ENCODE measurements around the gene SLC16A2.

The SLC16A2 gene

GRCh38 chrX:74426615-74427014 lies 5.3 kb downstream of the SLC16A2 start:
- Histone ChIP-seq H3K79me2 (ENCODE audit: insufficient read depth, low read length) (no peaks in the 10 kb centered on the region), H3K4me1 (ENCODE audit: insufficient read depth, low read length, poor library complexity, severe bottlenecking) (no peaks in the 10 kb centered on the region), H3K36me3 (ENCODE audit: insufficient read depth, low read length) (no peaks in the 10 kb centered on the region), H3K9ac (ENCODE audit: low read depth, low read length, poor library complexity, severe bottlenecking) (no peak overlapping the region), H3K27me3 (ENCODE audit: insufficient read depth, low read length, poor library complexity, severe bottlenecking) (no peaks in the 10 kb centered on the region), H4K20me1 (ENCODE audit: insufficient read depth, low read length, poor library complexity, severe bottlenecking) (no peaks in the 10 kb centered on the region), H3K9me3 (ENCODE audit: insufficient read depth, low read depth, low read length) (no peaks in the 10 kb centered on the region), H3K4me2 (ENCODE audit: low read depth, low read length, poor library complexity, severe bottlenecking) (no peak overlapping the region), H2AFZ (ENCODE audit: low read length) (no peak overlapping the region), H3K4me3 (ENCODE audit: low read length, poor library complexity, severe bottlenecking) (no peak overlapping the region), H3F3A (ENCODE audit: low read depth) (no peaks in the 10 kb centered on the region), H3K9me2 (replicated peaks; ENCODE audit: low read depth, low read length) (no peaks in the 10 kb centered on the region)
- TF ChIP-seq EZH2phosphoT487 (IDR thresholded peaks at IDR 0.05; ENCODE audit: borderline replicate concordance) = no peak
- TF ChIP-seq, protein P1, sequence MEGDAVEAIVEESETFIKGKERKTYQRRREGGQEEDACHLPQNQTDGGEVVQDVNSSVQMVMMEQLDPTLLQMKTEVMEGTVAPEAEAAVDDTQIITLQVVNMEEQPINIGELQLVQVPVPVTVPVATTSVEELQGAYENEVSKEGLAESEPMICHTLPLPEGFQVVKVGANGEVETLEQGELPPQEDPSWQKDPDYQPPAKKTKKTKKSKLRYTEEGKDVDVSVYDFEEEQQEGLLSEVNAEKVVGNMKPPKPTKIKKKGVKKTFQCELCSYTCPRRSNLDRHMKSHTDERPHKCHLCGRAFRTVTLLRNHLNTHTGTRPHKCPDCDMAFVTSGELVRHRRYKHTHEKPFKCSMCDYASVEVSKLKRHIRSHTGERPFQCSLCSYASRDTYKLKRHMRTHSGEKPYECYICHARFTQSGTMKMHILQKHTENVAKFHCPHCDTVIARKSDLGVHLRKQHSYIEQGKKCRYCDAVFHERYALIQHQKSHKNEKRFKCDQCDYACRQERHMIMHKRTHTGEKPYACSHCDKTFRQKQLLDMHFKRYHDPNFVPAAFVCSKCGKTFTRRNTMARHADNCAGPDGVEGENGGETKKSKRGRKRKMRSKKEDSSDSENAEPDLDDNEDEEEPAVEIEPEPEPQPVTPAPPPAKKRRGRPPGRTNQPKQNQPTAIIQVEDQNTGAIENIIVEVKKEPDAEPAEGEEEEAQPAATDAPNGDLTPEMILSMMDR (conservative IDR thresholded peaks at IDR 0.05; ENCODE audit: low read length) = no peak

GRCh38 chrX:74431797-74432196 lies 10.5 kb downstream of the SLC16A2 start:
- H3K36me3 ChIP-seq (ENCODE audit: insufficient read depth, low read length) = no peaks in the 10 kb centered on the region
- no peaks in the 10 kb centered on the region for H4K20me1 ChIP-seq (ENCODE audit: insufficient read depth, low read length, poor library complexity, severe bottlenecking)
- no peak for TF ChIP-seq EZH2phosphoT487 (IDR thresholded peaks at IDR 0.05; ENCODE audit: borderline replicate concordance)
- TF ChIP-seq, protein P1 (conservative IDR thresholded peaks at IDR 0.05; ENCODE audit: low read length) = no peak
- no peaks in the 10 kb centered on the region for H3K27me3 ChIP-seq (ENCODE audit: insufficient read depth, low read length, poor library complexity, severe bottlenecking)
- H3K4me2 ChIP-seq (ENCODE audit: low read depth, low read length, poor library complexity, severe bottlenecking) = no peak overlapping the region
- H3K9ac ChIP-seq (ENCODE audit: low read depth, low read length, poor library complexity, severe bottlenecking) = no peak overlapping the region
- H3K4me1 ChIP-seq (ENCODE audit: insufficient read depth, low read length, poor library complexity, severe bottlenecking) = no peaks in the 10 kb centered on the region
- H3F3A ChIP-seq (ENCODE audit: low read depth) = no peaks in the 10 kb centered on the region
- H2AFZ ChIP-seq (ENCODE audit: low read length) = no peak overlapping the region
- no peaks in the 10 kb centered on the region for H3K9me2 ChIP-seq (replicated peaks; ENCODE audit: low read depth, low read length)
- no peaks in the 10 kb centered on the region for H3K79me2 ChIP-seq (ENCODE audit: insufficient read depth, low read length)
- no peak overlapping the region for H3K4me3 ChIP-seq (ENCODE audit: low read length, poor library complexity, severe bottlenecking)
- H3K9me3 ChIP-seq (ENCODE audit: insufficient read depth, low read depth, low read length) = no peaks in the 10 kb centered on the region

GRCh38 chrX:74434336-74434735 lies 13.0 kb downstream of the SLC16A2 start:
- H2AFZ ChIP-seq (ENCODE audit: low read length) = no peak overlapping the region
- no peaks in the 10 kb centered on the region for H4K20me1 ChIP-seq (ENCODE audit: insufficient read depth, low read length, poor library complexity, severe bottlenecking)
- no peaks in the 10 kb centered on the region for H3K27me3 ChIP-seq (ENCODE audit: insufficient read depth, low read length, poor library complexity, severe bottlenecking)
- TF ChIP-seq, protein P1 (conservative IDR thresholded peaks at IDR 0.05; ENCODE audit: low read length) = no peak
- TF ChIP-seq EZH2phosphoT487 (IDR thresholded peaks at IDR 0.05; ENCODE audit: borderline replicate concordance) = no peak
- H3K36me3 ChIP-seq (ENCODE audit: insufficient read depth, low read length) = no peaks in the 10 kb centered on the region
- H3K79me2 ChIP-seq (ENCODE audit: insufficient read depth, low read length) = no peaks in the 10 kb centered on the region
- no peak overlapping the region for H3K4me3 ChIP-seq (ENCODE audit: low read length, poor library complexity, severe bottlenecking)
- H3K4me2 ChIP-seq (ENCODE audit: low read depth, low read length, poor library complexity, severe bottlenecking) = no peak overlapping the region
- H3F3A ChIP-seq (ENCODE audit: low read depth) = no peaks in the 10 kb centered on the region
- no peaks in the 10 kb centered on the region for H3K9me2 ChIP-seq (replicated peaks; ENCODE audit: low read depth, low read length)
- H3K9ac ChIP-seq (ENCODE audit: low read depth, low read length, poor library complexity, severe bottlenecking) = no peak overlapping the region
- H3K4me1 ChIP-seq (ENCODE audit: insufficient read depth, low read length, poor library complexity, severe bottlenecking) = no peaks in the 10 kb centered on the region
- H3K9me3 ChIP-seq (ENCODE audit: insufficient read depth, low read depth, low read length) = no peaks in the 10 kb centered on the region

Measured in Loucy (cell line).